DND-41 (cell line): Measurements from ENCODE around the gene EPHB3.

Experiments
- ATAC-seq: fragments of 200-7000 bp; cut with Tn5 transposase; 3 replicates; pipeline ENCODE4 v1.9.1; 2021; ENCODE audit warnings: low read depth; ENCODE audit not compliant: insufficient read depth
- DNase-seq: peaks from one replicate; pipeline ENCODE4 v3.0.0-alpha.2; 2020
- H2AFZ ChIP-seq: 2 replicates; pipeline ENCODE4 v1.6.0; 2012; ENCODE audit warnings: low read depth, low read length
- H3K27ac ChIP-seq: 2 replicates; pipeline ENCODE4 v1.5.1; 2012; ENCODE audit warnings: low read length, inconsistent platforms
- H3K27me3 ChIP-seq: fragments of 200-600 bp; sonication (generic); 2 replicates; pipeline ENCODE4 v1.6.0; 2012; ENCODE audit warnings: low read length, mild to moderate bottlenecking, inconsistent platforms; ENCODE audit not compliant: insufficient read depth, poor library complexity
- H3K36me3 ChIP-seq: 2 replicates; pipeline ENCODE4 v1.5.1; 2012; ENCODE audit warnings: low read length, inconsistent platforms; ENCODE audit not compliant: insufficient read depth
- H3K4me1 ChIP-seq: 2 replicates; pipeline ENCODE4 v1.5.1; 2012; ENCODE audit warnings: mild to moderate bottlenecking, low read length; ENCODE audit not compliant: insufficient read depth
- H3K4me2 ChIP-seq: 2 replicates; pipeline ENCODE4 v1.6.0; 2012; ENCODE audit warnings: mild to moderate bottlenecking, moderate library complexity, low read length, inconsistent platforms; ENCODE audit not compliant: insufficient read depth
- H3K4me3 ChIP-seq, 2 experiments: fragments of 200-600 bp in 1 of 2; shearing (Covaris generic) in 1 of 2; 2 replicates each; pipeline ENCODE4 v1.5.1; 2012 to 2016; ENCODE audit warnings: inconsistent platforms in 2 of 2, low read length in 2 of 2, mild to moderate bottlenecking in 2 of 2, low read depth in 1 of 2, moderate library complexity in 1 of 2
- H3K79me2 ChIP-seq: 2 replicates; pipeline ENCODE4 v1.6.0; 2012; ENCODE audit warnings: low read length, inconsistent platforms; ENCODE audit not compliant: insufficient read depth
- H3K9ac ChIP-seq: 2 replicates; pipeline ENCODE4 v1.6.0; 2012; ENCODE audit warnings: low read depth, mild to moderate bottlenecking, inconsistent platforms, low read length, moderate library complexity
- H3K9me3 ChIP-seq: 2 replicates; pipeline ENCODE4 v1.5.1; 2012; ENCODE audit warnings: low read length, moderate library complexity, mild to moderate bottlenecking, inconsistent platforms; ENCODE audit not compliant: insufficient read depth, severe bottlenecking
- H4K20me1 ChIP-seq: 2 replicates; pipeline ENCODE4 v1.6.0; 2012; ENCODE audit warnings: low read length; ENCODE audit not compliant: insufficient read depth
- CTCF ChIP-seq: IDR thresholded peaks from 2 replicates; pipeline ENCODE4 v1.5.1; 2012; ENCODE audit warnings: borderline replicate concordance, low read length, moderate library complexity, mild to moderate bottlenecking; ENCODE audit not compliant: poor library complexity, severe bottlenecking; ENCODE audit errors: extremely low read depth
- EZH2 ChIP-seq: IDR thresholded peaks from 3 replicates; pipeline ENCODE4 v1.6.1; 2012; ENCODE audit warnings: borderline replicate concordance, low read depth, mild to moderate bottlenecking, moderate library complexity, low read length, inconsistent platforms; ENCODE audit not compliant: severe bottlenecking

Gene EPHB3

GRCh38 chr3:184598574-184598927 is 37.0 kb downstream of the EPHB3 start:
- Histone ChIP-seq H3K4me2 (no peak overlapping the region), H4K20me1 (no peaks in the 10 kb centered on the region; the same call in 1 of the 2 replicates), H3K27me3 (no peaks in the 10 kb centered on the region), H2AFZ (no peak overlapping the region), H3K4me3 (no peak overlapping the region), H3K4me1 (no peaks in the 10 kb centered on the region), H3K36me3 (no peaks in the 10 kb centered on the region), H3K9me3 (no peaks in the 10 kb centered on the region), H3K27ac (no peak overlapping the region), H3K79me2 (no peaks in the 10 kb centered on the region), H3K9ac (no peak overlapping the region)
- DNase-seq: no peak
- ATAC-seq: no peak
- TF ChIP-seq EZH2 (no peak), CTCF (no peak)

GRCh38 chr3:184599143-184599542 is 37.6 kb downstream of the EPHB3 start:
- no peak for TF ChIP-seq EZH2
- no peak for TF ChIP-seq CTCF
- Histone ChIP-seq H3K9me3 (no peaks in the 10 kb centered on the region), H3K4me1 (no peaks in the 10 kb centered on the region), H3K4me3 (no peak overlapping the region), H3K27ac (no peak overlapping the region), H3K4me2 (no peak overlapping the region), H3K27me3 (no peaks in the 10 kb centered on the region), H4K20me1 (no peaks in the 10 kb centered on the region; the same call in 1 of the 2 replicates), H3K36me3 (no peaks in the 10 kb centered on the region), H3K79me2 (no peaks in the 10 kb centered on the region), H3K9ac (no peak overlapping the region), H2AFZ (no peak overlapping the region)
- DNase-seq (no peak), ATAC-seq (no peak)

GRCh38 chr3:184600685-184601377 is 39.2 kb downstream of the EPHB3 start:
- ATAC-seq (no peak), DNase-seq (no peak)
- Histone ChIP-seq H3K27me3 (no peaks in the 10 kb centered on the region), H3K9me3 (no peaks in the 10 kb centered on the region), H4K20me1 (no peaks in the 10 kb centered on the region), H2AFZ (no peak overlapping the region), H3K9ac (no peak overlapping the region), H3K4me2 (no peak overlapping the region), H3K27ac (no peak overlapping the region), H3K36me3 (no peaks in the 10 kb centered on the region), H3K79me2 (no peaks in the 10 kb centered on the region), H3K4me3 (no peak overlapping the region), H3K4me1 (no peaks in the 10 kb centered on the region)
- TF ChIP-seq CTCF (no peak), EZH2 (no peak)
